OCI-LY3 (cell line): ENCODE measurements around the gene TPM3.
"Not testable (repeated sequence)": the region's sequence is repeated elsewhere in the genome, so short reads cannot be mapped to it uniquely, and the experiment has no call there.

Source experiments
- H2AFZ ChIP-seq: fragments of 200-600, 300-600 bp; shearing (Covaris generic); 2 replicates; pipeline ENCODE4 v1.6.0; 2014; ENCODE audit warnings: antibody characterized with exemption, low read depth, low read length
- H3K27ac ChIP-seq: fragments of 200-600, 300-600 bp; sonication (generic); 2 replicates; pipeline ENCODE4 v1.5.1; 2014; ENCODE audit warnings: mild to moderate bottlenecking, low read length, moderate library complexity, mixed read lengths
- H3K27me3 ChIP-seq: fragments of 200-600, 300-600 bp; sonication (generic); 2 replicates; pipeline ENCODE4 v1.6.1; 2014; ENCODE audit warnings: low read depth, low read length, mixed read lengths
- H3K36me3 ChIP-seq: fragments of 200-600, 300-600 bp; sonication (generic); replicated peaks from 2 replicates; pipeline ENCODE3; 2014; ENCODE audit warnings: low read depth, low read length, mixed read lengths
- H3K4me1 ChIP-seq: fragments of 300-600, 200-600 bp; sonication (generic); 2 replicates; pipeline ENCODE4 v1.6.1; 2014; ENCODE audit warnings: low read length, mixed read lengths
- H3K4me2 ChIP-seq: fragments of 200-600, 300-600 bp; sonication (generic); 2 replicates; pipeline ENCODE4 v1.6.1; 2014; ENCODE audit warnings: low read length, mixed read lengths
- H3K4me3 ChIP-seq: fragments of 300-600, 200-600 bp; sonication (generic); 2 replicates; pipeline ENCODE4 v1.5.1; 2014; ENCODE audit warnings: antibody characterized with exemption, mild to moderate bottlenecking, low read length, moderate library complexity
- H3K79me2 ChIP-seq: fragments of 300-600, 200-600 bp; shearing (Covaris generic); 2 replicates; pipeline ENCODE4 v1.6.1; 2014; ENCODE audit warnings: mild to moderate bottlenecking, low read length, mixed read lengths
- H3K9ac ChIP-seq: fragments of 300-600, 200-600 bp; shearing (Covaris generic); 2 replicates; pipeline ENCODE4 v1.6.0; 2014; ENCODE audit warnings: mild to moderate bottlenecking, low read length, moderate library complexity
- H3K9me3 ChIP-seq: fragments of 200-600, 300-600 bp; shearing (Covaris generic); 2 replicates; pipeline ENCODE4 v1.6.1; 2014; ENCODE audit warnings: low read length, mixed read lengths; ENCODE audit not compliant: insufficient read depth
- H4K20me1 ChIP-seq: fragments of 200-600, 300-600 bp; sonication (generic); 2 replicates; pipeline ENCODE4 v1.6.1; 2016; ENCODE audit warnings: low read length, mixed read lengths; ENCODE audit not compliant: insufficient read depth
- EZH2phosphoT487 ChIP-seq: fragments of 200-600 bp; shearing (Covaris generic); IDR thresholded peaks from 2 replicates; pipeline ENCODE4 v1.6.1; 2018; ENCODE audit warnings: antibody characterized with exemption, mixed run types, low read depth
- TF ChIP-seq, protein P1 (sequence below): fragments of 200-600, 300-600 bp; sonication (generic); IDR thresholded peaks from 2 replicates; pipeline ENCODE4 v1.5.1; 2014; ENCODE audit warnings: antibody characterized with exemption, low read length, low read depth

Gene TPM3

DNA sequence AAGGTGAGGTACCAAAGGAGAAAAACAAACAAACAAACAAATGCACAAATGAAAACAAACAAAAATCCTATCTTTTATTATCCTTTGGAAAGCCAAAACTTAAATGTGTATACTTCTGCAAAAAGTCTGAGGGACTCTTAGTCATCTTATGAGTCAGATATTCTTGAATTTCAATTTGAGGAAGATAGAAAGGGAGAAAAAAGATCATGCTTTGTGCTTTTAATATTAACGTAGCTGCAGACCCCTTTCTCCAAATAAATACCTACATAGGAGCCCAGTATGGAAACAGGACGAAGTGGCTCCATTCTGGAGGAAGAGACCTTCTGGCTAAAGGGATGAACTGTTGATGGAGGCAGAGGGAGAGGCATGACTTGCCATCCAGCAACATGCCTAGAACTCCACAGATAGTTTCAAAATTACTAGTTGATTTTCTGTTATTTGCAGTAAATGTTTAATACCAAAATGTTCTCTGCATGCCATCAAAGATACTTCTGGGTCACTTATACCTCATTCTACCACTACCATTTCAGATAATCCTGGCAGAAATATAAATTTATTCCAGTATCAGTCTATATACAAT lies 62.4 kb downstream of the TPM3 start:
- Histone ChIP-seq H3K4me2 (peak overlapping the region; percentile 83), H3K27me3 (no peaks in the 10 kb centered on the region), H3K4me1 (peaks cover 16% of the 10 kb centered on the region), H3K9me3 (no peaks in the 10 kb centered on the region), H4K20me1 (no peaks in the 10 kb centered on the region), H3K4me3 (peak overlapping the region; percentile 60), H3K27ac (peak overlapping the region; percentile 67), H3K79me2 (no peaks in the 10 kb centered on the region), H3K9ac (no peak overlapping the region), H3K36me3 (no peaks in the 10 kb centered on the region), H2AFZ (0 out of 2 replicates have a peak overlapping the region, but pooled peaks have one; percentile 56)
- TF ChIP-seq EZH2phosphoT487: no peak

DNA sequence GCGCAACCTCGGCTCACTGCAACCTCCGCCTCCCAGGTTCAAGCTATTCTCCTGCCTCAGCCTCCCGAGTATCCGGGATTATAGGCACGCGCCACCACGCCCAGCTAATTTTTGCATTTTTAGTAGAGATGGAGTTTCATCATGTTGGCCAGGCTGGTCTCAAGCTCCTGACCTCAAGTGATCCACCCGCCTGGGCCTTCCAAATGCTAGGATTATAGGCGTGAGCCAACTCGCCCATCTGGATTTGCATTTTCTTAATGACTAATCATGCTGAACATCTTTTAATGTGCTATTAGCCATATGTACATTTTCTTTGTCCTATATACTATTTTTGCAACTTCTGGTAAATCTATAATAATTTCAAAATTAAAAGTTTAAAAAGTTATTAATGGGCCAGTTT lies 68.7 kb downstream of the TPM3 start:
- not testable (repeated sequence) for H3K27me3 ChIP-seq, H3K4me2 ChIP-seq, H3K36me3 ChIP-seq, H4K20me1 ChIP-seq, H3K79me2 ChIP-seq, H3K9ac ChIP-seq, H3K9me3 ChIP-seq, H3K27ac ChIP-seq, H3K4me1 ChIP-seq, H2AFZ ChIP-seq, H3K4me3 ChIP-seq

DNA sequence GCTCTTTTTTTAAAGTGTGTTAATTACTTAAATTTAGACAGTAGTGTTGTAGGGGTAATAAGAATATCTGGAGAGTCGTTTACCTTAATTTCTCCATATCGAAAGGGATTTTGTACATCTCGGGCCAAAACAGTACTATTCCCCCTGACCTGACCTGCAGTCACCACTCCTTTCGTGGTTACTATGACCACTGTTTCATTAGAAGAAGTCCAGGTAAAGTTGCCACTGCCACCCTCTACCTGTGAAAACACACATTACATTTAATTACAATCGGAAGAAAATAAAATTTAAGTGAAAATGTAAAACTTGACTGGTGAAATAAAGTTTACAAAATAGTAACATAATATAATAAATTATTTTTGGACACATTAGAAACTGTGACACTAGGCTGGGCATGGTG lies 74.3 kb downstream of the TPM3 start:
- H3K4me2 ChIP-seq: no peak overlapping the region
- no peak overlapping the region for H3K4me3 ChIP-seq
- peaks cover 7% of the 10 kb centered on the region for H3K4me1 ChIP-seq
- no peak overlapping the region for H2AFZ ChIP-seq
- H3K9ac ChIP-seq: no peak overlapping the region
- no peak overlapping the region for H3K27ac ChIP-seq
- H3K36me3 ChIP-seq: no peaks in the 10 kb centered on the region
- no peaks in the 10 kb centered on the region for H3K79me2 ChIP-seq
- H3K9me3 ChIP-seq: no peaks in the 10 kb centered on the region
- H3K27me3 ChIP-seq: 0 out of 2 replicates have a peak, but pooled peaks cover 4% of the 10 kb centered on the region
- H4K20me1 ChIP-seq: no peaks in the 10 kb centered on the region
- no peak for TF ChIP-seq EZH2phosphoT487
- TF ChIP-seq, protein P1, sequence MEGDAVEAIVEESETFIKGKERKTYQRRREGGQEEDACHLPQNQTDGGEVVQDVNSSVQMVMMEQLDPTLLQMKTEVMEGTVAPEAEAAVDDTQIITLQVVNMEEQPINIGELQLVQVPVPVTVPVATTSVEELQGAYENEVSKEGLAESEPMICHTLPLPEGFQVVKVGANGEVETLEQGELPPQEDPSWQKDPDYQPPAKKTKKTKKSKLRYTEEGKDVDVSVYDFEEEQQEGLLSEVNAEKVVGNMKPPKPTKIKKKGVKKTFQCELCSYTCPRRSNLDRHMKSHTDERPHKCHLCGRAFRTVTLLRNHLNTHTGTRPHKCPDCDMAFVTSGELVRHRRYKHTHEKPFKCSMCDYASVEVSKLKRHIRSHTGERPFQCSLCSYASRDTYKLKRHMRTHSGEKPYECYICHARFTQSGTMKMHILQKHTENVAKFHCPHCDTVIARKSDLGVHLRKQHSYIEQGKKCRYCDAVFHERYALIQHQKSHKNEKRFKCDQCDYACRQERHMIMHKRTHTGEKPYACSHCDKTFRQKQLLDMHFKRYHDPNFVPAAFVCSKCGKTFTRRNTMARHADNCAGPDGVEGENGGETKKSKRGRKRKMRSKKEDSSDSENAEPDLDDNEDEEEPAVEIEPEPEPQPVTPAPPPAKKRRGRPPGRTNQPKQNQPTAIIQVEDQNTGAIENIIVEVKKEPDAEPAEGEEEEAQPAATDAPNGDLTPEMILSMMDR: 0 out of 2 replicates have a peak, but pooled peaks have one; percentile 4

DNA sequence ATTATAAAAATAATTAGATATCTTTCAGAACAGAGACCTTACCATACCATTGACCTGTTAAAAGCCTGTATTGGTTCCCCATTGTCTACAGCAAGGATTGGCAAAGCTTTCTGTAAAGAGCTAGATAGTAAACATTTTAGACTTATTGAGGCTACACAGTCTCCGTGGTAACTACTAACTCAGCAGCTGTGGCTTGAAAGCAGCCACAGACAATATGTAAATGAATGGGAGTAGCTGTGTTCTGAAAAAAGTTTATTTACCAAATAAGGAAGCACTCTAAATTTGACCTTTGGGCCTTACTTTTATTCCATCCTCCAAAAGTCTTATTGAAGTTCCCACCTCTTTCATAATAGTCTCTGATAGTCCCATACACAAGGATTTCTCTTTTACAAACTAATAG lies 76.7 kb downstream of the TPM3 start:
- Histone ChIP-seq H3K9me3 (no peaks in the 10 kb centered on the region), H3K4me2 (0 out of 2 replicates have a peak overlapping the region, but pooled peaks have one; percentile 1), H3K9ac (no peak overlapping the region), H3K4me3 (no peak overlapping the region), H3K36me3 (no peaks in the 10 kb centered on the region), H2AFZ (no peak overlapping the region), H3K27me3 (0 out of 2 replicates have a peak, but pooled peaks cover 4% of the 10 kb centered on the region), H3K27ac (no peak overlapping the region), H3K79me2 (no peaks in the 10 kb centered on the region), H4K20me1 (no peaks in the 10 kb centered on the region), H3K4me1 (peaks cover 7% of the 10 kb centered on the region)
- no peak for TF ChIP-seq EZH2phosphoT487
- TF ChIP-seq, protein P1: no peak
